GM12878 (cell line): ENCODE data around the gene NEK1. TPM values are rescaled to one million over a fixed set of nuclear protein-coding genes. Genes with fewer than 3 reads are reported as not detected.

Experiments
- ATAC-seq: fragments of 200-7000 bp; cut with Tn5 transposase; 3 replicates; pipeline ENCODE4 v1.9.1; 2020; ENCODE audit warnings: mild to moderate bottlenecking, moderate library complexity
- BruUV-seq: library from RNA; stranded (reverse); fragments of 400-500 nt; replicated peaks from 2 replicates; lab custom pipeline; 2021; lab: Mats Ljungman, UMichigan
- CTCF ChIA-PET: fragments of 300-600 bp; sonication (Branson Sonifier 250); formaldehyde crosslinking; extraction: SDS; loops from one replicate; lab custom pipeline; 2021; ENCODE audit warnings: inconsistent platforms; lab: Yijun Ruan, JAX
- POLR2A ChIA-PET: fragments of 350-600 bp; formaldehyde crosslinking; extraction: SDS; loops from one replicate; lab custom pipeline; 2021; ENCODE audit warnings: inconsistent platforms; lab: Charles Lee
- RAD21 ChIA-PET: fragments of 300-600 bp; sonication (Branson Sonifier 250); formaldehyde crosslinking; loops from one replicate; lab custom pipeline; 2023; ENCODE audit warnings: antibody characterized with exemption; ENCODE audit not compliant: unreplicated experiment; lab: Charles Lee
- SMC1A ChIA-PET: fragments of 300-600 bp; sonication (Branson Sonifier 250); formaldehyde crosslinking; loops from one replicate; lab custom pipeline; 2023; ENCODE audit not compliant: unreplicated experiment, uncharacterized antibody; lab: Charles Lee
- DNase-seq: peaks from one replicate; pipeline ENCODE4 v3.0.0-alpha.2; 2011; ENCODE audit warnings: low read depth, low spot score
- FAIRE-seq: peaks from 3 replicates; lab custom pipeline; 2011; peaks lifted over from hg19 to GRCh38; lab: Jason Lieb, UNC
- H2AFZ ChIP-seq: 2 replicates; pipeline ENCODE4 v1.6.0; 2011; ENCODE audit warnings: low read depth, low read length, control low read depth; ENCODE audit not compliant: control insufficient read depth
- H3K27ac ChIP-seq: 2 replicates; pipeline ENCODE4 v1.5.1; 2011; ENCODE audit warnings: control low read depth; ENCODE audit not compliant: control insufficient read depth, insufficient read depth
- H3K27me3 ChIP-seq, 2 experiments: replicated peaks in 1 of 2; 2 replicates each; pipeline versions ENCODE4 v1.6.0 to v1.6.1; 2011; ENCODE audit warnings: low read length in 1 of 2; ENCODE audit not compliant: control insufficient read depth in 2 of 2, insufficient read depth in 2 of 2
- H3K36me3 ChIP-seq, 2 experiments: 2 replicates each; pipeline ENCODE4 v1.5.1; 2011; ENCODE audit warnings: low read length in 1 of 2; ENCODE audit not compliant: control insufficient read depth in 2 of 2, insufficient read depth in 2 of 2
- H3K4me1 ChIP-seq: 2 replicates; pipeline ENCODE4 v1.6.1; 2011; ENCODE audit warnings: mild to moderate bottlenecking, low read length, moderate library complexity, mixed read lengths; ENCODE audit not compliant: control insufficient read depth, insufficient read depth
- H3K4me2 ChIP-seq: 2 replicates; pipeline ENCODE4 v1.6.0; 2011; ENCODE audit warnings: control low read depth; ENCODE audit not compliant: control insufficient read depth, insufficient read depth
- H3K4me3 ChIP-seq: fragments of 200-600 bp; sonication (generic); 2 replicates; pipeline ENCODE4 v1.5.1; 2016
- H3K79me2 ChIP-seq: 2 replicates; pipeline ENCODE4 v1.6.0; 2011; ENCODE audit warnings: low read length; ENCODE audit not compliant: control insufficient read depth, insufficient read depth
- H3K9ac ChIP-seq: 2 replicates; pipeline ENCODE4 v1.8.0; 2011; ENCODE audit warnings: low read length, control low read depth, mixed read lengths; ENCODE audit not compliant: control insufficient read depth, insufficient read depth
- H3K9me3 ChIP-seq: replicated peaks from 3 replicates; pipeline ENCODE4 v1.5.1; 2011; ENCODE audit warnings: mild to moderate bottlenecking, low read length; ENCODE audit not compliant: control insufficient read depth, insufficient read depth
- H4K20me1 ChIP-seq: 2 replicates; pipeline ENCODE4 v1.6.0; 2011; ENCODE audit not compliant: control insufficient read depth, insufficient read depth
- BMI1 ChIP-seq: fragments of 450-650 bp; IDR thresholded peaks from 2 replicates; pipeline ENCODE4 v1.6.1; 2016; ENCODE audit warnings: mild to moderate bottlenecking, moderate library complexity, borderline replicate concordance
- CHD4 ChIP-seq: fragments of 200-600 bp; sonication (generic); IDR thresholded peaks from 2 replicates; pipeline ENCODE4 v1.6.1; 2016; ENCODE audit warnings: mild to moderate bottlenecking
- EP300 ChIP-seq, 2 experiments: fragments of 150-350 bp in 1 of 2; IDR thresholded peaks; 2 replicates each; pipeline ENCODE4 v1.6.1; 2011 to 2012; ENCODE audit warnings: low read depth in 2 of 2, low read length in 2 of 2, borderline replicate concordance in 1 of 2, improper control_type of control experiment in 1 of 2, inconsistent platforms in 1 of 2; ENCODE audit not compliant: control insufficient read depth in 1 of 2
- ETV6 ChIP-seq, 2 experiments: fragments of 450-650 bp in 1 of 2; IDR thresholded peaks in 1 of 2; conservative IDR thresholded peaks in 1 of 2; 2 replicates each; pipeline ENCODE4 v1.6.1; 2014; ENCODE audit warnings: antibody characterized with exemption in 1 of 2, borderline replicate concordance in 1 of 2, low read depth in 1 of 2, mild to moderate bottlenecking in 1 of 2, moderate library complexity in 1 of 2
- IKZF2 ChIP-seq, 2 experiments: fragments of 450-650 bp; IDR thresholded peaks; 2 replicates each; pipeline ENCODE4 v1.6.1; 2017; ENCODE audit warnings: mild to moderate bottlenecking in 2 of 2, moderate library complexity in 2 of 2
- JUNB ChIP-seq: IDR thresholded peaks from 2 replicates; pipeline ENCODE4 v1.6.1; 2016; ENCODE audit warnings: antibody characterized with exemption, mild to moderate bottlenecking
- NR2C2 ChIP-seq: IDR thresholded peaks from 2 replicates; pipeline ENCODE4 v1.6.1; 2011; ENCODE audit warnings: borderline replicate concordance, low read depth; ENCODE audit not compliant: control insufficient read depth, insufficient read length
- POLR2A ChIP-seq: IDR thresholded peaks from 2 replicates; pipeline ENCODE4 v1.6.1; 2011; ENCODE audit warnings: low read depth, mild to moderate bottlenecking, low read length
- RB1 ChIP-seq: fragments of 450-650 bp; formaldehyde crosslinking; IDR thresholded peaks from 2 replicates; pipeline ENCODE4 v1.6.1; 2017; ENCODE audit warnings: mild to moderate bottlenecking, borderline replicate concordance
- ZSCAN29 ChIP-seq: fragments of 450-650 bp; IDR thresholded peaks from 2 replicates; pipeline ENCODE4 v1.6.1; 2017; ENCODE audit warnings: mild to moderate bottlenecking, moderate library complexity
- WGBS: methylation state at CpG from one replicate; pipeline ENCODE4 v1.1.6; 2016; ENCODE audit warnings: low lambda C conversion rate; ENCODE audit not compliant: insufficient replicate concordance, insufficient coverage; ENCODE audit errors: missing lambda C conversion rate; 5-methylcytosine and 5-hydroxymethylcytosine counted together
- in situ Hi-C: fragments of 300-500 bp; cut with MboI; formaldehyde crosslinking; loops from 9 replicates; pipeline ENCODE4 v1.14.3; 2018; ENCODE audit warnings: mixed read lengths
- intact Hi-C: fragments of 100-400 bp; cut with micrococcal nuclease; formaldehyde crosslinking; loops from one replicate; pipeline ENCODE4 v1.14.2; 2022; ENCODE audit not compliant: unreplicated experiment
- polyA plus RNA-seq, 11 experiments: library from polyadenylated mRNA; depleted of rRNA in 4 of 11; unstranded in 6 of 11; stranded (reverse) in 5 of 11; fragments of >200 nt; fragmentation: Nextera tagmentation in 4 of 11; fragmentation: Illumina TruSeq in 1 of 11; extraction: Ambion mirVana in 4 of 11; extraction: Trizol in 1 of 11; gene quantifications; 1 replicate in 1 of 11; 2 replicates in 10 of 11; pipeline versions ENCODE4 v1.2.1 to v1.2.3, GENCODE V29; 2011 to 2016; ENCODE audit warnings: inconsistent platforms in 2 of 11, missing spikeins in 2 of 11, low read depth in 1 of 11
- total RNA-seq, 4 experiments: library from RNA; depleted of rRNA in 3 of 4; stranded (reverse); fragments of >200 nt in 3 of 4; fragmentation: Illumina TruSeq in 1 of 4; extraction: Trizol in 1 of 4; gene quantifications; 2 replicates each; pipeline versions ENCODE4 v1.2.1 to v1.2.3, GENCODE V29; 2013 to 2021
- TF ChIP-seq, protein P1 (sequence below): fragments of 450-650 bp; IDR thresholded peaks from 2 replicates; pipeline ENCODE4 v1.6.1; 2017; ENCODE audit warnings: mild to moderate bottlenecking, moderate library complexity
- TF ChIP-seq, protein P2 (sequence below), 3 experiments: IDR thresholded peaks in 2 of 3; conservative IDR thresholded peaks in 1 of 3; 2 replicates each; pipeline ENCODE4 v1.5.1; 2011; ENCODE audit warnings: low read depth in 3 of 3, low read length in 3 of 3, mild to moderate bottlenecking in 3 of 3, control low read depth in 2 of 3, moderate library complexity in 2 of 3, inconsistent platforms in 1 of 3, mixed read lengths in 1 of 3; ENCODE audit not compliant: control insufficient read depth in 2 of 3, insufficient read depth in 1 of 3; ENCODE audit errors: extremely low read depth in 1 of 3
- TF ChIP-seq, protein P3 (sequence below): fragments of 150-350 bp; IDR thresholded peaks from 2 replicates; pipeline ENCODE4 v1.6.1; 2016; ENCODE audit warnings: low read depth, low read length
- TF ChIP-seq, protein P4 (sequence below): IDR thresholded peaks from 2 replicates; pipeline ENCODE4 v1.6.1; 2012; ENCODE audit warnings: low read depth, low read length, improper control_type of control experiment

NEK1 gene
- total and polyA plus RNA-seq, 10 of the 15 experiments (the other 5 are each of a cell fraction or from before 2014, with no cell fraction given), result 4.9 to 16.1 (median 7.5) TPM

DNA sequence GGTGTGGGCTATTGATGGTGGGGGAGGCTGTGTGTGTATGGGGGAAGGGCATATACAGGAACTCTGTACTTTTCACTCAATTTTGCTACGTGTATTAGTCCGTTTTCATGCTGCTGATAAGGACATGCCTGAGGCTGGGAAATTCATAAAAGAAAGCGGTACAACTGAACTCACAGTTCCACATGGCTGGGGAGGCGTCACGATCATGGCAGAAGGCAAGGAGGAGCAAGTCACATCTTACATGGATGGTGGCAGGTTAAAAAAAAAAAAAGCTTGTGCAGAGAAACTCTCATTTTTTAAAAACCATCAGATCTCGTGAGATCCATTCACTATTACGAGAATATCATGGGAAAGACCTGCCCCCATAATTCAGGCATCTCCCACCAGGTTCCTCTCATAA is 152.3 kb downstream of the NEK1 start:
- DNase-seq, result no peak
- intact Hi-C loops (no loop called here), in situ Hi-C loops (no loop called here)
- H3K4me2 ChIP-seq, result no peak overlapping the region
- no peak for FAIRE-seq
- H3K79me2 ChIP-seq, result no peaks in the 10 kb centered on the region
- ChIA-PET RAD21 (no interaction called here), SMC1A (no interaction called here), POLR2A (no interaction called here), CTCF (no interaction called here)
- no peak overlapping the region for H2AFZ ChIP-seq
- no peaks in the 10 kb centered on the region for H4K20me1 ChIP-seq
- ATAC-seq, result no peak
- H3K4me3 ChIP-seq, result no peak overlapping the region
- no TSS peak for BruUV-seq
- H3K27ac ChIP-seq, result no peak overlapping the region
- no peaks in the 10 kb centered on the region for H3K27me3 ChIP-seq
- no peaks in the 10 kb centered on the region for H3K4me1 ChIP-seq
- H3K9me3 ChIP-seq, result no peaks in the 10 kb centered on the region; the same call in 2 of the 3 replicates
- no peaks in the 10 kb centered on the region for H3K36me3 ChIP-seq
- H3K9ac ChIP-seq, result no peak overlapping the region
- 95% methylated on average over 7 of the region's 7 CpGs for WGBS
- TF ChIP-seq, protein P1, sequence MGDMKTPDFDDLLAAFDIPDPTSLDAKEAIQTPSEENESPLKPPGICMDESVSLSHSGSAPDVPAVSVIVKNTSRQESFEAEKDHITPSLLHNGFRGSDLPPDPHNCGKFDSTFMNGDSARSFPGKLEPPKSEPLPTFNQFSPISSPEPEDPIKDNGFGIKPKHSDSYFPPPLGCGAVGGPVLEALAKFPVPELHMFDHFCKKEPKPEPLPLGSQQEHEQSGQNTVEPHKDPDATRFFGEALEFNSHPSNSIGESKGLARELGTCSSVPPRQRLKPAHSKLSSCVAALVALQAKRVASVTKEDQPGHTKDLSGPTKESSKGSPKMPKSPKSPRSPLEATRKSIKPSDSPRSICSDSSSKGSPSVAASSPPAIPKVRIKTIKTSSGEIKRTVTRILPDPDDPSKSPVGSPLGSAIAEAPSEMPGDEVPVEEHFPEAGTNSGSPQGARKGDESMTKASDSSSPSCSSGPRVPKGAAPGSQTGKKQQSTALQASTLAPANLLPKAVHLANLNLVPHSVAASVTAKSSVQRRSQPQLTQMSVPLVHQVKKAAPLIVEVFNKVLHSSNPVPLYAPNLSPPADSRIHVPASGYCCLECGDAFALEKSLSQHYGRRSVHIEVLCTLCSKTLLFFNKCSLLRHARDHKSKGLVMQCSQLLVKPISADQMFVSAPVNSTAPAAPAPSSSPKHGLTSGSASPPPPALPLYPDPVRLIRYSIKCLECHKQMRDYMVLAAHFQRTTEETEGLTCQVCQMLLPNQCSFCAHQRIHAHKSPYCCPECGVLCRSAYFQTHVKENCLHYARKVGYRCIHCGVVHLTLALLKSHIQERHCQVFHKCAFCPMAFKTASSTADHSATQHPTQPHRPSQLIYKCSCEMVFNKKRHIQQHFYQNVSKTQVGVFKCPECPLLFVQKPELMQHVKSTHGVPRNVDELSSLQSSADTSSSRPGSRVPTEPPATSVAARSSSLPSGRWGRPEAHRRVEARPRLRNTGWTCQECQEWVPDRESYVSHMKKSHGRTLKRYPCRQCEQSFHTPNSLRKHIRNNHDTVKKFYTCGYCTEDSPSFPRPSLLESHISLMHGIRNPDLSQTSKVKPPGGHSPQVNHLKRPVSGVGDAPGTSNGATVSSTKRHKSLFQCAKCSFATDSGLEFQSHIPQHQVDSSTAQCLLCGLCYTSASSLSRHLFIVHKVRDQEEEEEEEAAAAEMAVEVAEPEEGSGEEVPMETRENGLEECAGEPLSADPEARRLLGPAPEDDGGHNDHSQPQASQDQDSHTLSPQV, result no peak
- TF ChIP-seq, protein P2, sequence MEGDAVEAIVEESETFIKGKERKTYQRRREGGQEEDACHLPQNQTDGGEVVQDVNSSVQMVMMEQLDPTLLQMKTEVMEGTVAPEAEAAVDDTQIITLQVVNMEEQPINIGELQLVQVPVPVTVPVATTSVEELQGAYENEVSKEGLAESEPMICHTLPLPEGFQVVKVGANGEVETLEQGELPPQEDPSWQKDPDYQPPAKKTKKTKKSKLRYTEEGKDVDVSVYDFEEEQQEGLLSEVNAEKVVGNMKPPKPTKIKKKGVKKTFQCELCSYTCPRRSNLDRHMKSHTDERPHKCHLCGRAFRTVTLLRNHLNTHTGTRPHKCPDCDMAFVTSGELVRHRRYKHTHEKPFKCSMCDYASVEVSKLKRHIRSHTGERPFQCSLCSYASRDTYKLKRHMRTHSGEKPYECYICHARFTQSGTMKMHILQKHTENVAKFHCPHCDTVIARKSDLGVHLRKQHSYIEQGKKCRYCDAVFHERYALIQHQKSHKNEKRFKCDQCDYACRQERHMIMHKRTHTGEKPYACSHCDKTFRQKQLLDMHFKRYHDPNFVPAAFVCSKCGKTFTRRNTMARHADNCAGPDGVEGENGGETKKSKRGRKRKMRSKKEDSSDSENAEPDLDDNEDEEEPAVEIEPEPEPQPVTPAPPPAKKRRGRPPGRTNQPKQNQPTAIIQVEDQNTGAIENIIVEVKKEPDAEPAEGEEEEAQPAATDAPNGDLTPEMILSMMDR (IDR thresholded peaks at IDR 0.05 in 2 of 3, conservative IDR thresholded peaks at IDR 0.05 in 1 of 3; ENCODE audit: control insufficient read depth in 2 of 3, extremely low read depth in 1 of 3, insufficient read depth in 1 of 3, low read depth in 3 of 3, low read length in 3 of 3), result no peak
- TF ChIP-seq, protein P3, sequence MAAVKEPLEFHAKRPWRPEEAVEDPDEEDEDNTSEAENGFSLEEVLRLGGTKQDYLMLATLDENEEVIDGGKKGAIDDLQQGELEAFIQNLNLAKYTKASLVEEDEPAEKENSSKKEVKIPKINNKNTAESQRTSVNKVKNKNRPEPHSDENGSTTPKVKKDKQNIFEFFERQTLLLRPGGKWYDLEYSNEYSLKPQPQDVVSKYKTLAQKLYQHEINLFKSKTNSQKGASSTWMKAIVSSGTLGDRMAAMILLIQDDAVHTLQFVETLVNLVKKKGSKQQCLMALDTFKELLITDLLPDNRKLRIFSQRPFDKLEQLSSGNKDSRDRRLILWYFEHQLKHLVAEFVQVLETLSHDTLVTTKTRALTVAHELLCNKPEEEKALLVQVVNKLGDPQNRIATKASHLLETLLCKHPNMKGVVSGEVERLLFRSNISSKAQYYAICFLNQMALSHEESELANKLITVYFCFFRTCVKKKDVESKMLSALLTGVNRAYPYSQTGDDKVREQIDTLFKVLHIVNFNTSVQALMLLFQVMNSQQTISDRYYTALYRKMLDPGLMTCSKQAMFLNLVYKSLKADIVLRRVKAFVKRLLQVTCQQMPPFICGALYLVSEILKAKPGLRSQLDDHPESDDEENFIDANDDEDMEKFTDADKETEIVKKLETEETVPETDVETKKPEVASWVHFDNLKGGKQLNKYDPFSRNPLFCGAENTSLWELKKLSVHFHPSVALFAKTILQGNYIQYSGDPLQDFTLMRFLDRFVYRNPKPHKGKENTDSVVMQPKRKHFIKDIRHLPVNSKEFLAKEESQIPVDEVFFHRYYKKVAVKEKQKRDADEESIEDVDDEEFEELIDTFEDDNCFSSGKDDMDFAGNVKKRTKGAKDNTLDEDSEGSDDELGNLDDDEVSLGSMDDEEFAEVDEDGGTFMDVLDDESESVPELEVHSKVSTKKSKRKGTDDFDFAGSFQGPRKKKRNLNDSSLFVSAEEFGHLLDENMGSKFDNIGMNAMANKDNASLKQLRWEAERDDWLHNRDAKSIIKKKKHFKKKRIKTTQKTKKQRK, result no peak
- TF ChIP-seq RB1, result no peak
- TF ChIP-seq CHD4, result no peak
- TF ChIP-seq NR2C2, result no peak
- TF ChIP-seq, protein P4, sequence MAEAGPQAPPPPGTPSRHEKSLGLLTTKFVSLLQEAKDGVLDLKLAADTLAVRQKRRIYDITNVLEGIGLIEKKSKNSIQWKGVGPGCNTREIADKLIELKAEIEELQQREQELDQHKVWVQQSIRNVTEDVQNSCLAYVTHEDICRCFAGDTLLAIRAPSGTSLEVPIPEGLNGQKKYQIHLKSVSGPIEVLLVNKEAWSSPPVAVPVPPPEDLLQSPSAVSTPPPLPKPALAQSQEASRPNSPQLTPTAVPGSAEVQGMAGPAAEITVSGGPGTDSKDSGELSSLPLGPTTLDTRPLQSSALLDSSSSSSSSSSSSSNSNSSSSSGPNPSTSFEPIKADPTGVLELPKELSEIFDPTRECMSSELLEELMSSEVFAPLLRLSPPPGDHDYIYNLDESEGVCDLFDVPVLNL, result no peak
- TF ChIP-seq ETV6 (conservative IDR thresholded peaks at IDR 0.05 in 1 of 2, IDR thresholded peaks at IDR 0.05 in 1 of 2; ENCODE audit: borderline replicate concordance in 1 of 2, low read depth in 1 of 2), result no peak
- TF ChIP-seq BMI1, result no peak
- TF ChIP-seq EP300 (IDR thresholded peaks at IDR 0.05; ENCODE audit: borderline replicate concordance in 1 of 2, control insufficient read depth in 1 of 2, low read depth in 2 of 2, low read length in 2 of 2), result no peak
- no peak for TF ChIP-seq JUNB
- TF ChIP-seq POLR2A, result no peak
- TF ChIP-seq IKZF2 (IDR thresholded peaks at IDR 0.05), result no peak
- TF ChIP-seq ZSCAN29, result no peak
